OCI-LY7 (cell line): ENCODE data around the gene GMEB1. TPM values are rescaled to one million over a fixed set of nuclear protein-coding genes. Genes with fewer than 3 reads are reported as not detected.
"Not testable (repeated sequence)": the region's sequence is repeated elsewhere in the genome, so short reads cannot be mapped to it uniquely, and the experiment has no call there.

ENCODE experiments used
- BruUV-seq: library from RNA; stranded (reverse); fragments of 400-500 nt; replicated peaks from 2 replicates; lab custom pipeline; 2021; lab: Mats Ljungman, UMichigan
- CTCF ChIA-PET: fragments of 300-600 bp; sonication (Branson Sonifier 250); formaldehyde crosslinking; loops from one replicate; lab custom pipeline; 2022; ENCODE audit warnings: antibody characterized with exemption; ENCODE audit not compliant: unreplicated experiment; lab: Charles Lee
- POLR2A ChIA-PET: fragments of 300-600 bp; sonication (Branson Sonifier 250); formaldehyde crosslinking; loops from one replicate; lab custom pipeline; 2022; ENCODE audit warnings: antibody characterized with exemption; lab: Charles Lee
- DNase-seq: peaks from one replicate; pipeline ENCODE4 v3.0.0-alpha.2; 2015; ENCODE audit warnings: low spot score
- H2AFZ ChIP-seq: fragments of 200-600 bp; sonication (generic), shearing (Covaris generic); 2 replicates; pipeline ENCODE4 v1.6.1; 2014; ENCODE audit warnings: mild to moderate bottlenecking, antibody characterized with exemption, low read length, moderate library complexity
- H3K27ac ChIP-seq: fragments of 200-600 bp; sonication (generic); 2 replicates; pipeline ENCODE4 v1.5.1; 2014; ENCODE audit warnings: mixed run types, low read depth, mild to moderate bottlenecking, moderate library complexity, low read length, inconsistent platforms; ENCODE audit not compliant: poor library complexity, severe bottlenecking
- H3K36me3 ChIP-seq: fragments of 200-600 bp; sonication (generic); 2 replicates; pipeline ENCODE4 v1.6.1; 2014; ENCODE audit warnings: mild to moderate bottlenecking, antibody characterized with exemption, low read length, moderate library complexity, mixed read lengths; ENCODE audit not compliant: insufficient read depth
- H3K4me1 ChIP-seq: fragments of 200-600 bp; sonication (generic); 2 replicates; pipeline ENCODE4 v1.5.1; 2014; ENCODE audit warnings: mild to moderate bottlenecking, low read length; ENCODE audit not compliant: insufficient read depth, poor library complexity, severe bottlenecking
- H3K4me2 ChIP-seq: fragments of 200-600 bp; sonication (generic); 2 replicates; pipeline ENCODE4 v1.6.1; 2014; ENCODE audit warnings: mild to moderate bottlenecking, low read length
- H3K4me3 ChIP-seq: fragments of 200-600 bp; sonication (generic); 2 replicates; pipeline ENCODE4 v1.5.1; 2014; ENCODE audit warnings: mild to moderate bottlenecking, low read depth, low read length; ENCODE audit not compliant: poor library complexity, severe bottlenecking
- H3K79me2 ChIP-seq: fragments of 200-600 bp; sonication (generic); 2 replicates; pipeline ENCODE4 v1.6.1; 2016; ENCODE audit warnings: low read depth, mild to moderate bottlenecking, low read length, moderate library complexity, mixed read lengths; ENCODE audit not compliant: insufficient read depth
- H3K9me2 ChIP-seq: fragments of 200-600 bp; sonication (generic); 2 replicates; pipeline ENCODE4 v1.6.1; 2016; ENCODE audit warnings: mild to moderate bottlenecking, low read length, mixed read lengths; ENCODE audit not compliant: insufficient read depth
- H3K9me3 ChIP-seq: fragments of 200-600 bp; sonication (generic); 2 replicates; pipeline ENCODE4 v1.6.1; 2014; ENCODE audit warnings: mild to moderate bottlenecking, mixed run types, low read length, mixed read lengths
- H4K20me1 ChIP-seq: fragments of 200-600 bp; sonication (generic); 2 replicates; pipeline ENCODE4 v1.6.1; 2014; ENCODE audit warnings: mild to moderate bottlenecking, antibody characterized with exemption, low read length, moderate library complexity, mixed read lengths; ENCODE audit not compliant: insufficient read depth
- CTCF ChIP-seq: fragments of 200-600 bp; sonication (generic); conservative IDR thresholded peaks from 2 replicates; pipeline ENCODE4 v1.5.1; 2014; ENCODE audit warnings: mild to moderate bottlenecking, antibody characterized with exemption, low read length, moderate library complexity, mixed read lengths
- EZH2phosphoT487 ChIP-seq: fragments of 200-600 bp; sonication (generic); IDR thresholded peaks from 2 replicates; pipeline ENCODE4 v1.6.1; 2018; ENCODE audit warnings: low read depth, borderline replicate concordance, mild to moderate bottlenecking, mixed run types, antibody characterized with exemption, low read length, moderate library complexity, mixed read lengths
- intact Hi-C: fragments of 100-400 bp; cut with micrococcal nuclease; formaldehyde crosslinking; loops from one replicate; pipeline ENCODE4 v1.10.0; 2022; ENCODE audit not compliant: unreplicated experiment
- total RNA-seq, 2 experiments: library from RNA; depleted of rRNA in 1 of 2; stranded (reverse); fragments of >200 nt in 1 of 2; shearing (Covaris generic) in 1 of 2; gene quantifications; 2 replicates each; pipeline ENCODE4 v1.2.3, GENCODE V29; 2014 to 2022

GMEB1 gene
- total RNA-seq, 2 experiments from 2014 or later: 13.0 to 22.5 TPM

DNA sequence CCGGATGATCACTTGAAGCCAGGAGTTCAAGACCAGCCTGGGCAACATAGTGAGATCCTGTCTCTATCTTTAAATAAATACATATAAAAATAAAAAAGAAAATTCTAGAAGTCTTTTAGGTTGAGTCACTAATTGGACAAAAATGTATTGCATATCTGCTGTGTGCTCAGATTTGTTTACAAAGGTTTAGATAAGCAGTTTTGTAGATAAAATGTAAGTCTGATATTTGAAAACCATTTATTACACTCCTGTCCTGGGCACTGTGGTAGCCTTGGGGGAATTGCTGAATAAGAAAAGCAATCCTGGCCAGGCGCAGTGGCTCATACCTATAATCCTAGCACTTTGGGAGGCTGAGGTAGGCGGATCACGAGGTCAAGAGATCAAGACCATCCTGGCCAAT is 11.6 kb downstream of the GMEB1 start:
- no peak for DNase-seq
- H3K9me2 ChIP-seq: no peaks in the 10 kb centered on the region
- CTCF ChIA-PET: no interaction called here
- no peak overlapping the region for H3K4me3 ChIP-seq
- POLR2A ChIA-PET: no interaction called here
- intact Hi-C loops: no loop called here
- TF ChIP-seq EZH2phosphoT487 (no peak), CTCF (no peak)
- H4K20me1 ChIP-seq: no peaks in the 10 kb centered on the region
- H3K79me2 ChIP-seq: peaks cover 16% of the 10 kb centered on the region; the same call in 1 of the 2 replicates
- H2AFZ ChIP-seq: no peak overlapping the region
- peaks cover 40% of the 10 kb centered on the region for H3K36me3 ChIP-seq
- no peak overlapping the region for H3K27ac ChIP-seq
- no peak overlapping the region for H3K4me2 ChIP-seq
- no TSS peak for BruUV-seq
- H3K4me1 ChIP-seq: no peaks in the 10 kb centered on the region
- H3K9me3 ChIP-seq: no peaks in the 10 kb centered on the region

- no peak for TF ChIP-seq CTCF
- TF ChIP-seq EZH2phosphoT487: no peak
Measured at GRCh38 chr1:28682840-28683239, 14.3 kb downstream of the GMEB1 start.

GRCh38 chr1:28684937-28685336 is 16.4 kb downstream of the GMEB1 start:
- TF ChIP-seq CTCF: no peak
- TF ChIP-seq EZH2phosphoT487: no peak
- Histone ChIP-seq H3K27ac (no peak overlapping the region), H4K20me1 (no peaks in the 10 kb centered on the region; the same call in 1 of the 2 replicates), H3K4me2 (no peak overlapping the region), H2AFZ (no peak overlapping the region), H3K9me3 (no peaks in the 10 kb centered on the region), H3K4me3 (no peak overlapping the region), H3K79me2 (no peaks in the 10 kb centered on the region), H3K9me2 (no peaks in the 10 kb centered on the region), H3K36me3 (peaks cover 70% of the 10 kb centered on the region), H3K4me1 (no peaks in the 10 kb centered on the region)
- CTCF ChIA-PET: interaction anchor here (0.5 kb wide), 1 partner anchor 1319 kb away, joined by 7 read pairs; no protein-coding TSS in a partner anchor
- DNase-seq: no peak
- POLR2A ChIA-PET: interaction anchor here (0.5 to 0.8 kb wide), 3 partner anchors 9 to 442 kb away, joined by 3 to 6 read pairs (median 4); no protein-coding TSS in a partner anchor
- intact Hi-C loops: no loop called here
- BruUV-seq: TSS peak; percentile 47

More at GRCh38 chr1:28682840-28683239, 14.3 kb downstream of the GMEB1 start:
- no peak overlapping the region for H2AFZ ChIP-seq
- peaks cover 57% of the 10 kb centered on the region for H3K36me3 ChIP-seq
- intact Hi-C loops: no loop called here
- no peaks in the 10 kb centered on the region for H3K4me1 ChIP-seq
- H3K4me2 ChIP-seq: no peak overlapping the region
- no peaks in the 10 kb centered on the region; the same call in 1 of the 2 replicates for H4K20me1 ChIP-seq
- no peak for DNase-seq
- POLR2A ChIA-PET: interaction anchor here (0.6 to 1.5 kb wide), 5 partner anchors 8 to 1955 kb away, joined by 3 to 5 read pairs (median 4); no protein-coding TSS in a partner anchor
- CTCF ChIA-PET: no interaction called here
- H3K4me3 ChIP-seq: no peak overlapping the region
- H3K27ac ChIP-seq: no peak overlapping the region
- H3K9me3 ChIP-seq: no peaks in the 10 kb centered on the region
- no peaks in the 10 kb centered on the region for H3K9me2 ChIP-seq
- BruUV-seq: no TSS peak
- no peaks in the 10 kb centered on the region; the same call in 1 of the 2 replicates for H3K79me2 ChIP-seq

DNA sequence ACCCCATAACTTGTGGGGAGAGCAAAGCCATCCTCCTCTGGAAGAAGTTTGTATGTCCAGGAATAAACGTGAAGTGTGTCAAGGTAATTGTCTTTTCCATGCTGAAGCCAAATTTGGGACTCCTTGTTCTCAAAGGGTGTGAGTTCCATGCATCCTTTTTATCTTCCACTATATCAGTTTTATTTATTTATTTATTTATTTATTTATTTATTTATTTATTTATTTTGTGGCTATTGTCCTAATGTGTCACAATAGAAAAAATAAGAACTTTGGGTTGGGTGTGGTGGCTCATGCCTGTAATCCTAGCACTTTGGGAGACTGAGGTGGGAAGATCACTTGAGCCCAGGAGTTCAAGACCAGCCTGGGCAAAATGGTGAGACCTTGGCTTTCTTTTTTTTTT is 23.0 kb downstream of the GMEB1 start:
- H3K9me3 ChIP-seq, H2AFZ ChIP-seq, intact Hi-C loops, H3K4me2 ChIP-seq, H3K4me3 ChIP-seq, H4K20me1 ChIP-seq, H3K27ac ChIP-seq, DNase-seq, H3K9me2 ChIP-seq, H3K79me2 ChIP-seq, BruUV-seq, CTCF ChIA-PET, H3K4me1 ChIP-seq: not testable (repeated sequence)
- POLR2A ChIA-PET: interaction anchor here (0.6 to 1.0 kb wide), 2 partner anchors 9 kb away, joined by 4 to 5 read pairs; no protein-coding TSS in a partner anchor
- peaks cover 80% of the 10 kb centered on the region for H3K36me3 ChIP-seq
